ENCODE measurements around the gene AKAP7.

- TF ChIP-seq CTCF (IDR thresholded peaks at IDR 0.05) (no peak), EZH2 (IDR thresholded peaks at IDR 0.05; ENCODE audit: borderline replicate concordance, insufficient read depth, low read depth, low read length, poor library complexity, severe bottlenecking) (no peak)
Measured at GRCh38 chr6:131191590-131191989, 56.3 kb downstream of the AKAP7 start.

All from B cell (primary cell).